ENCODE data around the gene TRAPPC2L. TPM values are rescaled to one million over a fixed set of nuclear protein-coding genes. Genes with fewer than 3 reads are reported as not detected.

TRAPPC2L gene
- total and polyA plus RNA-seq, 3 donors from 2014 or later: 58.3 to 216 (median 59.8) TPM

DNA sequence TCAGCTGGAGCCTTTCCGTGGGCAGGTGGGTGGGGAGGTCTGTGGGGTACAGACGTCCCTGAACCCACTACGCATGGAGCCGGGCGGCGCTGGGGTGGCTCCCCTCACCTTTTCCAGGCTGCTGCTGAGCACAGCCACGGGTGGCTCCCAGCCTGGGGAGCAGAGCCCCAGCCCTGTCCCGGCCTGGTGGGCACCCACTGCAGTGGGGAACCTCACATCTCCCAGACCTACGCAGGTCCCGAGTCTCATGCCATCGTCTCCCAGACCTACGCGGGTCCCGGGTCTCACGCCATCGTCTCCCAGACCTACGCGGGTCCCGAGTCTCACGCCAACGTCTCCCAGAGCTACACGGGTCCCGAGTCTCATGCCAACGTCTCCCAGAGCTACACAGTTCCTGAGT is 28.2 kb upstream of the TRAPPC2L start:
- WGBS, 2 donors: 87 to 92% methylated on average over 23 to 24 of the region's 24 CpGs
- Histone ChIP-seq H3K36me3 (ENCODE audit: low read depth, missing control alignments) (no peaks in the 10 kb centered on the region), H3K27me3 (no peaks in the 10 kb centered on the region), H3K4me3 (no peak overlapping the region), H3K27ac (no peak overlapping the region), H3K9me3 (no peaks in the 10 kb centered on the region), H3K4me1 (no peaks in the 10 kb centered on the region)
- intact Hi-C loops (cut with DNase I; ENCODE audit: low total_unique reads): no loop called here
- no peak for TF ChIP-seq POLR2A (IDR thresholded peaks at IDR 0.05)
- no peak for TF ChIP-seq CTCF (IDR thresholded peaks at IDR 0.05)
- DNase-seq: no peak

DNA sequence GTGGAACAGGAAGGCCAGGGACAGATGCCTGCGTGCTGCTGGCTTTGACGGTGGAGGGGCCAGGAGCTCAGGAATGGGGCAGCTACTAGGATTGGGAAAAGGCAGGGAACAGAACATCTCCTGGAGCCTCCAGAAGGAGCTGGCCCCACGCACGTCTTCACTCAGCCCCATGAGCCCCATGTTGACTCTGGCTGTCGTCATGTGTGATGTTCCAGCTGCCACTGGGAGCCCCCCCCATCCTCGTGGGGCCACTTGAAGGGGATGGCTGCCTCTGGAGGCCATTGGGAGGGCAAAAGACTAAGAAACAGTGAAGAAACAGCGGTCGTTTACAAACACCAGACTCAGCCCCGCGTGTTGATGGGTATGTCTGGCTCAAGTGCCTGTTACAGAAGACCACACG is 26.7 kb upstream of the TRAPPC2L start:
- intact Hi-C loops (cut with DNase I; ENCODE audit: low total_unique reads): no loop called here
- H3K4me3 ChIP-seq: no peak overlapping the region
- no peaks in the 10 kb centered on the region for H3K36me3 ChIP-seq (ENCODE audit: low read depth, missing control alignments)
- peak; percentile 64 for DNase-seq
- H3K27ac ChIP-seq: no peak overlapping the region
- no peaks in the 10 kb centered on the region for H3K9me3 ChIP-seq
- WGBS, 2 donors: 61 to 72% methylated on average over 11 of the region's 11 CpGs
- no peak for TF ChIP-seq CTCF (IDR thresholded peaks at IDR 0.05)
- TF ChIP-seq POLR2A (IDR thresholded peaks at IDR 0.05): no peak
- H3K27me3 ChIP-seq: no peaks in the 10 kb centered on the region
- H3K4me1 ChIP-seq: no peaks in the 10 kb centered on the region

DNA sequence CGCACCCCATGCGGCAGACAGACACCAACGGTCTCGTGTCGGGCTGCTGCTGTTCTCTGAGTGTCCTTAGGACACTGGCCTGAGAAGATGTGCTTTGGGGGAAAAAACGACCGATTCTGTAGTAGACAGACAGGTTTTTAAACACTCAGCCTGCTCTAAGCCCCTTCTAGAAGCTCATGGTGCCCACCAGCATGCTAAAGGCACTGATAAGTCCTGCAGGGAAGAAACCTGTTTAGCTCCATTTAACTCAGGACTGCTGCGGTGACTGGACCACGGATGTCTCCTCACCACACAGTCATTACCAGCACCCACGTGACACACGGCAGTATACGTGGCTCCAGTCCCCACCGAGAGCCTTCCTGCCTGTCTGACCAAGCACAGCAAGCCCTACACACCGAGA is 26.1 kb upstream of the TRAPPC2L start:
- TF ChIP-seq POLR2A (IDR thresholded peaks at IDR 0.05) (no peak), CTCF (IDR thresholded peaks at IDR 0.05) (no peak)
- Histone ChIP-seq H3K27me3 (no peaks in the 10 kb centered on the region), H3K9me3 (no peaks in the 10 kb centered on the region), H3K36me3 (ENCODE audit: low read depth, missing control alignments) (no peaks in the 10 kb centered on the region), H3K27ac (no peak overlapping the region), H3K4me3 (no peak overlapping the region), H3K4me1 (no peaks in the 10 kb centered on the region)
- 91 to 96% methylated on average over 13 to 14 of the region's 14 CpGs for WGBS, 2 donors
- intact Hi-C loops (cut with DNase I; ENCODE audit: low total_unique reads): no loop called here
- no peak for DNase-seq

DNA sequence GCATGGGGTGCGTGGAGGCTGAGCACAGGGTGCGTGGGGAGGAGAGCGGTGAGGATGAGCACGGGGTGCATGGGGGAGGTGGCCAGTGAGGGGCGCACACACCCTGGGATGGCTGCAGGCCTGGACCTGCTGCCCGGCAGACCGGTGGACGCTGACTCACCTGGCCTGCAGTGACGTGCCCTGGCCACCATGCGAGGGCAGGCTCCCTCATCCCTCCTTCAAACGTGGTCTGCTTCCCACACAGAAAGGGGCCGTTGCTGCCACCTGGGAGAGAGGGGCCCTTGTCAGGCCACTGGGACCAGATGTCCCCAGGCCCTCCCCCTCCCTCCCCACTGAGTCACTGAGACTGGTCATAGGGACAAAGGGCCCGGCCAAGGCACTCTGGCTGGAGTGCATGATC is 25.1 kb upstream of the TRAPPC2L start:
- no peaks in the 10 kb centered on the region for H3K27me3 ChIP-seq
- intact Hi-C loops (cut with DNase I; ENCODE audit: low total_unique reads): no loop called here
- WGBS, 2 donors: 87 to 98% methylated on average over 10 to 13 of the region's 13 CpGs
- no peak overlapping the region for H3K27ac ChIP-seq
- no peaks in the 10 kb centered on the region for H3K4me1 ChIP-seq
- no peaks in the 10 kb centered on the region for H3K9me3 ChIP-seq
- no peak for DNase-seq
- H3K36me3 ChIP-seq (ENCODE audit: low read depth, missing control alignments): no peaks in the 10 kb centered on the region
- H3K4me3 ChIP-seq: no peak overlapping the region
- TF ChIP-seq CTCF (IDR thresholded peaks at IDR 0.05) (no peak), POLR2A (IDR thresholded peaks at IDR 0.05) (no peak)

- WGBS, 2 donors: 85 to 96% methylated on average over 12 to 13 of the region's 13 CpGs
- Histone ChIP-seq H3K4me3 (no peak overlapping the region), H3K4me1 (no peaks in the 10 kb centered on the region), H3K27me3 (no peaks in the 10 kb centered on the region), H3K9me3 (no peaks in the 10 kb centered on the region), H3K27ac (no peak overlapping the region), H3K36me3 (ENCODE audit: low read depth, missing control alignments) (no peaks in the 10 kb centered on the region)
- no peak for DNase-seq
- intact Hi-C loops (cut with DNase I; ENCODE audit: low total_unique reads): no loop called here
- no peak for TF ChIP-seq CTCF (IDR thresholded peaks at IDR 0.05)
- no peak for TF ChIP-seq POLR2A (IDR thresholded peaks at IDR 0.05)
Measured at GRCh38 chr16:88833086-88833485, 23.8 kb upstream of the TRAPPC2L start.
